ENCODE measurements around the gene HOMER1.
"Not testable (repeated sequence)": the region's sequence is repeated elsewhere in the genome, so short reads cannot be mapped to it uniquely, and the experiment has no call there.

HOMER1 gene

DNA sequence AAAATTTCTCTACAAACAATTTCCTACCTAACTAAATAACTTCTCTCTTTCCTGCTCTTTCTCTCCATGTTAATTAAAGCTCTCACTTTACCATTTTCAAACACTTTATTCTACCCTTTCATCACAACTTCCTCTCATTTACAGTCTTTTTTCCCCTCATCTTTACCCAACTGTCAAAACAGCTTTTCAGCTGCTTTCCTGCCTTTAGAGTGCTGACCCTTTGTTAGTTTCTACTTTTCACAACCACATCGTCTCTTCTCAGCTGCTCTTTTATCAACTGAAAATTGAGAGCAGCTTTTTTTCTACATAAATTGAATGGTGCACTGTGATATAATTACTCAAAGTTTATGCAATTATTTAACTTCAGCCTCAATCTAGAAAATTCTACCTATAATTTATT lies 3.1 kb upstream of the HOMER1 start:
- DNase-seq = no peak

DNA sequence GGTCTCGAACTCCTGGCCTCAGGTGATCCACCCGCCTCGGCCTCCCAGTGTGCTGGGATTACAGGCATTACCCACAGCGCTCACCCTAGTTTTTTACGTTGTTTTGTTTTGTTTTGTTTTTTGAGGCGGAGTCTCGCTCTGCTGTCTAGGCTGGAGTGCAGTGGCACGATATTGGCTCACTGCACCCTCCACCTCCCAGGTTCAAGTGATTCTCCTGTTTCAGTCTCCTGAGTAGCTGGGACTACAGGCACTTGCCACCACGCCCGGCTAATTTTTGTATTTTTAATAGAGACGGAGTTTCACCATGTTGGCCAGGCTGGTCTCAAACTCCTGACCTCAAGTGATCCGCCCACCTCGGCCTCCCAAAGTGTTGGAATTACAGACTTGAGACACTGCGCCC lies 2.4 kb upstream of the HOMER1 start:
- not testable (repeated sequence) for DNase-seq

DNA sequence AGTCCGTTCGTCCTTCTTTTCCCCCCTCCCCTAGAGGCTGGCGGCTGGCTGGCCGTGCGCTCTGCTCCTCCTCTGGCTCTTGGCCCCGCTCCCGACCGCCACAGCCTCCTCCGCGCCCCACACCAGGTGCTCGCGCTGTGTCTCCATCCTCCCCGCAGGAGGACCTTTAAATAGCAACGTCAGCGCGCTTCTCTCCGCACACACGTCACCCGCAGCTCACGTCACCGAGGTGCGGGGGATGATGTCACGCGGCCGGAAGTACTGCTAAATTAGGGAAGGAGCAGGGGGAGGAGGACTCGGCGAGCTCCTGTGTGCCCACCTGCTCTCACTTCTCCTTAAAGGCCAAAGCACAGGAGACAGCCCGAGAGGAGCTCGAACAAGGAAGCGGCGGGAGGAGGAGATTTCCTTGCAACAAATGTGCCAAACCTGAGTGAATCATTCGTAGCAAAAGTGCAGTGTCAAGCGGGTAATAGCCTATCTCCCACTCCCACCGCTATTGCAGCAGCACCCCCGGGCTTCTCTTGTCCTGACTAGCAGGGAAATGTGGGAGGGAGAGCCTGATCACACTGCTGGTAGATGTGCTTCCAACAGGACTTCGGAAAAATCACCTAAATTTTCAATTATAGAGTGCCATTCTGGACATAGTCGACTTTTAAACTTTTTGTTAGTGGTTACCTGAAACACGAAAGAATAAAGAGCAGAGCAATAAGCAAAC lies 614 bp upstream of the HOMER1 start:
- peak; percentile 62 for DNase-seq

DNA sequence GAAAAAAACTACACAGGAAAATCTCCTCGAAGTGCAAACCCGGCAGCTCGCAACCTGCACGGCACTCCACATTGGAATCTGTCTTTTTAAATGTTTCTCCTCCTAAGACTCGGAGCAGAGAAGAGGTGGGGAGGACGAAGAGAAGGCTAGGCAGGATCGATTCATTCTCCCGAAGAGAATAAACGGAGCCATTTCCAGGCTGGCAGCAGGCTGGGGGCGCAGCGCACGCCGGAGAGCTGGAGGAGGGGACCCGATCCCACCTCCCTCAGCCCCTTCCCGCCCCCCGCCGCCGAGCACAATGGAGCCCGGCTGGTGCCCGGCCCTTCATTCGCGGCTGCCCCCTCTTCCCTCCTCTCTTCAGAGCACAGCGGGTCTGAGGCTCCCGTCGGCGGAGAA lies 628 bp downstream of the HOMER1 start:
- peak; percentile 17 for DNase-seq

DNA sequence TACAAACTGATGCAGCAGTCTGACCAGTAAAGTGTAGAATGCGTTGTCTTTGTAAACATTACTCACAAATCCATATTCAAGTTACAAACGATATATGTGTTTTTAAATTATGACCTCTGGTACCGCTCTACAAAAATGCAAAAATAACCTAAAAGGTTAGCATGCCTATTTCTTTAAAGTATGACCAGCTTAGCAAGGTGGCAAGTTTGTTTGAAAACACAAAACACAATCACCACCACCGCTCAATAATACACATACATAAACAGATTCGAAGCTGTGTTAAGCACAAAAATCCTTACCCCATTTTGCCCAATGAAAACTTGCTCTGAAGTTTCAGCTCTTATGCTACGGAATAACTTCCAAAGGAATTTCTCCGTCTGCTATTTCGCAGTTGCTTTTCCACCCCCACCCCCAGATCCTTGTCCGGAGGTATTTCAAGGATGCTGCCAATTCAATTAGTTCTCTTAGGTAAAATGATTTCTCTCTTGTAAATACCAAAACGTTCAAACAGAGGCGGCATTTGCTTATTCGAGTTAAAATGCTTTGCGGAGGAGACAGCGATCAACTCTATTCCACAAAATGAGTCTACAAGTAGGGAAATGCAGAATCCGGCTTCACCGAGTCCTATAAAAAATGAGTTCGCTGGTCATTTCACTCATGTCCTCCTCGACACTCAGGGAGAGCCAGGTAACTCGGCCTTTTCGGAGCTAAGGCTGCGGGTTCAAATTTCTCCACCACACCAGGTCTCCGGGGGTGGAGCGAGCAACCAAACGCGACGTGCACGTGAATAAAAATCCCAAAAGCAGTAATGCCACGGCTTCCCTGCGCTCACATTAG lies 1.2 kb downstream of the HOMER1 start:
- DNase-seq = no peak

DNA sequence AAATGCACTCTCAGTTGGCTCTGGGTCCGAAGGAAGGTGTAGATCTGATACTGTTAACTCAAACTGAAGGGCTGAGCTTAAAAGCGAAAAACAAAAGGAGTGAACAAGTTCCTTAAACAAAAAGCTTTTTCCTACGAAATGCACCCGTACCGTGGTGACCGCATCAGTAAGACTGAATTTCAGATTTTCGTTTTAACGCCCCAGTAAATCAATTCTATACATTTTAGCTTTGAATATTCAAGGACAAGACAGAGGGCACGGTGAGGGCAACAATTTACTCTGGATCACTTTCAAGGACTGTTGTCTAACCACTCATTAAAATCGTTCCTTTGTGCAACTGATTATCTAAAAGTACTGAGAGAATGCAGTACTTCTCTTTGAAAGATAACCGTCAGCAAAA lies 1.9 kb downstream of the HOMER1 start:
- no peak for DNase-seq

DNA sequence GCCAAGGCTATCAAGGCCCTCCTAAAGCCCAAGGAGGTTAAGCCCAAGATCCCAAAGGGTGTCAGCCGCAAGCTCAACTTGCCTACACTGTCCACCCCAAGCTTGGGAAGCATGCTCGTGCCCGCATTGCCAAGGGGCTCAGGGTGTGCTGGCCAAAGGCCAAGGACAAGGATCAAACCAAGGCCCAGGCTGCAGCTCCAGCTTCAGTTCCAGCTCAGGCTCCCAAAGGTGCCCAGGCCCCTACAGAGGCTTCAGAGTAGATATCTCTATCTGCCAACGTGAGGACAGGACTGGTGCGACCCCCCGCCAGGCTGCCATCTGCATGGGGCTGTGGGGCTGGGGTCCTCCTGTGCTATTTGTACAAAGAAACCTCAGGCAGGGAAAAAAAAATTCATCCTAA lies 3.3 kb downstream of the HOMER1 start:
- no peak for DNase-seq

DNA sequence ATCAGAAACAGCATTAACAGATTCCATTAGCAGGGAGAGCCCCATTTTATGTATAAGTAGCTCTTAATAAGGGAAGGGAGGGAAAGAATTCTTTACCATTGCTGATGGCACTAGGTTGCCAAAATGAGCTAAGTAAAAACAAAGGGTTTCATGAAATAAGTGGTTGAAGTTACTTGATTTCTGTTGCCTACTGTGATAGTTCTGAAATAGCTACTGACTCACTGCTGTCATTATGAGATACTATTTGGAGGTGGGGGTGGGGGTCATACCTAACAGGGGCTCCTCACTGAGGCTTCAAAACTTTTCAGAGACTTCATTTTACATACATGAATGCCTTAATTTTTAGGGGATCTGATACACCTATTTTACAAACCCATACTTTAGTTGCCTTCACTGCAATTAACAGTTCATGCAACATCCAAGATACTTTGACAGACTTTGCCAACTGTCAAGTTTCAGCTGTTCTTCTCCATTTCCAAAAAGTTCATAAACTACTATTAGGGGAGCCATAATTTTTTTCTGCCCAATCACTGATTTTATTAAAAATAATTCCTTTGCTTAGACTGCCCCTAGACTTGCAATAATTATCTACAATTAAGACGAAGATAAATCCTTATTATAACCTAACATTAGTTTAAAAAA lies 4.6 kb downstream of the HOMER1 start:
- DNase-seq = no peak

DNA sequence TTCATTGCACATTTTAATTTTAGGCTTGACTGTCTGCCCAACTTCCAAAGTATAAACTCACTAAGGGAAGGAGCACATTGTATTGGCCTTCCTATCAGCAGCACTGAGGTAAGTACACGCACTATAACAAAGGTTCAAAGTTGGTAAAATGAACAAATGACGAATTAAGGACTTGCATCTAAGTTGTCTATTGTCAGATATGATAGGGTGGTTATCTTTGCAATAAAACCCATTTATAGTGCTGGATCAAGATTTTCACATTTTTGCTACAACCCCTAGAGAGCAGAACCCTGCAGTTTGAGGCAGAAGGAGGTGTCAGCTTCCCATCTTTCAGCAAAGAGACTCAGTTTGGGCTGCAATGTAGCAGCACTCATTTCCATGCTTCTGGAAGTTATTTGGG lies 5.1 kb downstream of the HOMER1 start:
- DNase-seq = no peak

DNA sequence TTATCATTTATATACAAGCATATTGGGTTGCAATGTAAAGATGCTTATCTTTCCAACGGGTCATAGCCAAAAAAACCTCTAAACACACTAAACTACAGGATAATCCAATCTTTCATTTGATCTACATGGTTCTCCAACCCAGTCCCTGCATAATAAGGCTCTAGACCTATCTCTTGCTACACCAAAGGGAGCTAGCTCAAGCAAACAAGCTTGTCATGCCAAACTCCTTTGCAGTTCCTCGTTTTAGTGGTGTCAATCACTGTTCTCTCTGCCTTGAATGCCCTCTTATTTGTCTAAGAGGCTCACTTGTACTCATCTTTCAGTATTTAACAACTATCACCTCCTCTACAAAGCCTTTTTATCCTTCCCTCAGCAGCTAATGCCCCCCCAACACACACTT lies 5.6 kb downstream of the HOMER1 start:
- no peak for DNase-seq

DNA sequence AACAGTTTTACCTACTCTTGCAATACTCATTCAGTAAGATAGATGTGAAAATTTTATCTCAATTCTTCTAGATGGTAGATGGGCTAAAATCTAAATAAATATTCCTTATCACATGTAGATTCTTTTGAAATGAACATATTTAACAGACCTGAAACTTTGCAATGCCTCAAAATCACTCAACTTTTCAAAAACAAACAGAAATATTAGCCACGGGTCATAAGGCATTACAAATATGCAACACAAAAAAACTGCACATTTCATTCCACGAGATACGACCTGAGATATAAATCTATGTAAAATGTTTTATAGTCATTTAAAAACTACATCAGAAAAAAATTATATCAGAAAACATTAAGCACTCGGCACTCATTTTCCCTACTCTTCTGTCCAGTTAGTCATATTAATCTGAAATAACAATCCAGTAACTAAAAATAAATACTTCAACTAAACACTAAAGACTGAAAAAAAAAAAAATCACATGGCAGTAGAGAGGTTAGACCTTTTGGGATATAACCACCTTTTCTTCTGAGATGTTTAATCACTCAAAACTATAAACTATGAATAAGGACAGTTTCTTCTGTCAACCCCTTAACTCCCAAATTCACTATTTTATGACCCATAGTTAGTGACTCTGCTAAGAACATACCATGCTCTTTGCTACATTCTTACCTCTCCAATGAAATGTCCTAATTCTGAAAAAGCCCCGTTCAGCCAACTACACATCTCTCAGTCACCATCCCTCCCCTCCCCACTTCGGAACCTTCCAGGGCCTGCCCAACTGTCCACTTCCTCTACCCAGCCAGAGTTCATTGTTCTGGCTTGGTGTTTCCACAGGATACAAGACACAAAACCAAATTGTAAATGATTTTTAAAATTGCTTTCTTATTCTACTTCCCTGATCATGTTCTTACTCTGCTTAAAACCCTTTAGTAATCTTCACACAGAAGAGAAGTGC lies 6.4 kb downstream of the HOMER1 start:
- DNase-seq = no peak

DNA sequence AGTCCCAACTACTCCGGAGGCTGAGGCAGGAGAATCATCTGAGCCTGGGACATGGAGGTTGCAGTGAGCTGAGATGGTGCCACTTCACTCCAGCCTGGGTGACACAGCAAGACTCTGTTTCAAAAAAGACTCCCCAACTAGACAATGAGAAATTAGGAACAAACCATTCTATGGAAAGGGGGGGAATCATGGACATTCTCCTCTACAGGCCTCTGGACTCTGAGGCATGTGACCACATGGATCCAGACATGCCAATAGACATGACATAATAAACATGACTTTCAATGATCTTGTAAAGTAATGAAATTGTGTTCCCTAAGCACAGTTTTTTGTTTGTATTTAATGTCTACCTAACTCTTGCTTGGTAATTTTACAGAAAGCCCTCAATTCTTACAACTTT lies 8.8 kb downstream of the HOMER1 start:
- no peak for DNase-seq

DNA sequence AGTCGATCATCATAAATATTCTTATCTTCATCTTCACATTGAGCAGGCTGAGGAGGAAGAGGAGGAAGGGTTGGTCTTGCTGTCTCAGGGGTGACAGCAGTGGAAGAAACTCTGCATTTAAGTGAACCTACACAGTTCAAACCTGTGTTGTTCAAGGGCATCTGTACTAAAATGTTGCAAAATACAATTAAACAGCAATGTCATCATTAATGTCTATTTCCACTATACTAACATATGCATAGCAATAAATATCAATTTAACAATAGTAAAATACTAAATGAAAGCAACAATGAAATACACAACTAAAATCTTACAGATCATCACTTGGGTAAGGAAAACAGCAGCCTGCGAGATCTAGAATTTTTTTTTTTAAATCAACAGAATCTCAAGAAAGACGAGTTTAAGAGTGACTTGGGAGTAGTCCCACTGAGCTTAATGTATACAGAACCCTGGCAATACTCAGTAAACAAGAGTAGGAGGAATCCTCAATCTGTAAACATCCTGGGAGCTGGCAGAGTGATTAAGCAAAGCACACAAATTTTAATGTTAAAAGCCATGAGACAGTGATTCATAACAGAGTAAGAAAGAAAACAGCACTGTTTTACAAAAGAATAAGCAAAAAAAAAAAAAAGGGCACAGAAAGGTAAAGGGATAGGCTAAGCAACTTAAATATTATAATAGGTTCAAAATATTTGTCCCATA lies 10.0 kb downstream of the HOMER1 start:
- no peak for DNase-seq

DNA sequence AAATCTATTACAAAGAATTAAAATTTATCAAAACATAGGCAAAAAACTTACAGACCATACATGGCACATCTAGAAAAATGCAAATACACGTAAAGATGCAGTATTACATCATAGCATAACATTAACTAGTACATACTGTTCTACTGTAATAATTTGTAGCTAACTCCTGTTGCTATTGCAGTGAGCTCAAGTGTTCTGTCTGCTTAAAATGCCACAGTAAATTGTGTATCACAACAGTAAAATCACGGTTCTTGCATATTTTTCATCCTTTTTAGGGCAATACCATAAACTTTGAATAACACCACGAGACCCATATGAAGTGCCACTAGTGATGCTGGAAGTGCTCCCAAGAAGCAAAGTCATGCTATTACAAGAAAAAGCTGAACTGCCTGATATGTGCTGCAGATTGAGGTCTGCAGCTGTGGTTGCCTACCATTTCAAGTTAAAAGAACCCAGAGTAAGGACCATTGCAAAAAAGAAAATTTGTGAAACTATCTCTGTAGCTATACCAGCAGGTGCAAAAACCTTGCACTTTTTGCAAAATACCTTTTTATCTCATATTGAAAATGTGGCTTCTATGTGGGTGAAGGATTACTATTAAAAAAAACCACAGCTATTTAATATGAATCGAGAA lies 14.2 kb downstream of the HOMER1 start:
- DNase-seq = no peak

DNA sequence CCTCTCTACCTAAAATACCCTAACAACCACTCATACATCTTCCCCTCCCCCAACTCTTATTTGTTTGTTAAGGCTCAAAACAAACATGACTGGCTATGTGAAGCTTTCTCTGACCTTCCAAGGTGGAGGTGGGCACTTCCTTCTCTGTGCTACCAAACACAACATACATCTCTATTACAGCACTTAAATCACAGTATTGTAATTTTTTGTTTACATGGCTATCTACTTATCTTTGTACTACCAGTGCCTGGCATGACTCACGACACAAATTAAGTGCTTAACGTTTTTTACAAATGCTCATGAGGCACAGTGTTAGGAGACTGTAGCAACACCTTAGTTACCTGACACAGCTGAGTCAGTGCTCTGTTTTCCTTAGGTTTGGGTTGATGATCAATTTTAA lies 18.6 kb downstream of the HOMER1 start:
- DNase-seq = no peak

DNA sequence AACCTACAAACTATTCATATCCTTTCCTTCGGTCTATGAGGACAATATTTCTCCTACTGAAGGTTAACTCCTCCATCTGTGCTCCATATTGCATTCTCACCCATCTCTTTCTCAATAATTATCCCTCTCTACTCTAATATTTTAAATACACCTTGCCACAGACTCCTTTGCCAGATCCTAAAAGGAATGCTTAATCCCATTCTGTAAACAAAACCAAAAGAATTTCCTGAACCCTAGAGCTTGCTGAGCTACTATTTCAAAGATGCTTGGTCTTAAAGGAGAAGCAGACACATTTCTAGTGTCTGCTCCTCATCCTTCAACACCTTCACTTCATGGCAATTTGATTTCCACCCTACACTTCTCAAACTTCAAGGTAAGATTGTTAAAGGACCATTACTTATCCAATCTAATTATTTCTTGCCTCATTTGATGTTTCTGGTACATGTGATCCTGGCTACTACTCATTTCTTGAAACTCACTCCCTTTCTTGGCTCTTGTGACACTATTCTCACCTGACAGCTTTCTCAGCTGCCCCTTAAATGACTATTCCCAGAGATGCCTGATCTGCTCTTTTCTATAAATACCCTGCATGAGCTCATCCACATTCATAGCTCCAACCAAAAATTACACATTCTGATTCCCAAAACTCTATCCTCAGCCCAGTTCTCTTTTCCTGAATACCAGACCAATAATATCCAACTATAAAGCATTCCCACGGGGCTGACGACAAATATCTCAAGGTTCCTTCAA lies 20.2 kb downstream of the HOMER1 start:
- DNase-seq = no peak

DNA sequence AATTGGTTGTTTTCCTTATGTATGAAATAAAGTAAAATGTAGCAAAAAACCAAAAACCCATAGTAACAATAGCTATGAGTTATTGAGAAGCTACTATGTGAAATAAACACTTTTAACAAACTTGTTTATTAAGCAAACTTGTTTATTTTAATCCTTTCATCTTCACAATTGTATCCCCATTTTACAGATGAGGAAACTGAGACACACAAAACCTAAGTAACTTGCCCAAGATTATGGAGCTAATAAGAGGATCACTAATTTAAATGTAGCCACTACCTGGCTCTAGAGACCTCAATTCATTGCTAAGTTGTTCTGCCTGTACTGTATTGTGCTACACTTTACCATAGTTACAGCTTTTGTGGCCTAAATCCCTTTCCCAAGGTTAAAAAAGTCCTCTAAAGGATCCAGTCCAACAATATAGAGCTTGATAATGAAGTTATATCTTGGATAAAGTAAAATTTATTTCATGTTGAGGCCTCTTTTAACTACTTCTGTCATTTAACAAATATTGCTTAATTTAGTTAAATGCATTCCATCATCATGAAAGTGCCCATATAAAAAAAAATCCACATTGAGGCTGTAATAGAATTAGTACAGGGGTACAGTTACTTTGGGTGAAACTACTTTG lies 22.1 kb downstream of the HOMER1 start:
- no peak for DNase-seq

DNA sequence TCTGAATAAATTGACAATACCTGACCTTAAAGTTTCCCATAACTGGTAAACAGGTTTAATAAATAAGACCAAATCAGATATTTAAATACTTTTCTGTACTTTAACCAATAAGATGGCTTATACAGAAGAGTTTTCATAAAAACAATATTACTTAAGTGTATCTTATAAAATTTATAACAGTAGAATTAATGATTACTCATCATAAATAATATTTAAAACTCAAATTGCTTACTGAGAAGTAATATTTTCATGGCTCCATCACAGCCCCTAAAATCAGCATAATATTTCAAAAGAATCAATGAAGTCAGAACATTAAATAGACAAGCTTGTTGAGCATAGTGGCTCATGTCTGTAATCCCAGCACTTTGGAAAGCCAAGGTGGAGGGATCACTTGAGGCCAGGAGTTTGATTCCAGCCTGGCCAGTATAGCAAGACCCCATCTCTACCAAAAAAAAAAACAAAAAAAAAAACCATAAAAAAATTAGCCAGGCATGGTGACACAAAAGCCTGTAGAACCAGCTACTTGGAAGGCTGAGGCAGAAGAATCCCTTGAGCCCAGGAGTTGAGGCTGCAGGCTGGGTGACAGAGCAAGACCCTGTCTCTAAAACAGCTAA lies 23.5 kb downstream of the HOMER1 start:
- no peak for DNase-seq

DNA sequence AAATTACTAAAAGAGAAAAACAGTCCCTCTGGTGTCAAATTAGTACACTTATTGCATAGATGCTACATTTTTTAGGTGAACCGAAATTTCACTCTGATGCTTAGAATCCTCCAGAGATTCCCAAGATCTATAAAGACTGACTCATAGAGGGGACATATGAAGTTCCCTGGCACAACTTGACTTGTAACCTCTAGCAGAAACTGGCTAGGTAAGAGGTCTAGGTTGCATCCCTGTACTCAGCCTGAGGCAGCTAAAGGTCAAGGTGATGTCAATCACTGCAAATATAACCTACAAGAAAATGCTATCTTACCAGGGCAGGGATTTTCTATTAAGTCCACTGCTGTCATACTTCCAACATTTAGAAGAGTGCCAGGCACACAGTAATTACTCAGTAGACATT lies 24.2 kb downstream of the HOMER1 start:
- DNase-seq = no peak

DNA sequence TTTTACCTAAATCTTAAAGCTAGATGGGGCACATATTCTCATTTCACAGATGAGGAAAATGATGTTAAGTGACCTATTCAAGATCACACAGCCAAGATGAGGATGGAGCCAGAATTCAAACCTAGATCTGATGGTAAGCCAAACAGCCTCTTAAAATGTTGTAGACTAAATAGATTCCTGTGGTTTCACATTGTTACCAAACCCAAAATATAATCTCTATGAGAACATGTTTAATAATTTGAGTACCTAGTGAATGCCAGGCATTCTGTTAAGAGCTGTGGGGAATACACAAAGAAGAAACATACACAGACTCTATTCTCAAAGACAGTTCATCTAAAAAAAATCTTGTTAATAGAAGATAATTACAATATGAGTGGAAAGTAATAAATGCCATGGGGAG lies 25.2 kb downstream of the HOMER1 start:
- DNase-seq = no peak

Data from NCI-H1694 (cell line).